ENCODE results near the gene KLK6. TPM values are rescaled to one million over a fixed set of nuclear protein-coding genes. Genes with fewer than 3 reads are reported as not detected.

The KLK6 gene
- not detected in 2 replicates for total RNA-seq

GRCh38 chr19:50969413-50969760, at the start of gene KLK6:
Gene KLK6 (minus strand): TSS chr19:50969591. CDS start chr19:50968104, 1,487 bp downstream.

GRCh38 chr19:51001515-51001914, 32.1 kb upstream of the KLK6 start, which contains the start of gene KLK8:
Gene KLK8 (minus strand): TSS chr19:51001604. CDS start chr19:51001167, 437 bp downstream.

GRCh38 chr19:50983625-50984292, 14.4 kb upstream of the KLK6 start, which contains the start of gene KLK7:
Gene KLK7 (minus strand): TSS chr19:50983917. CDS start chr19:50982399, 1,518 bp downstream.

GRCh38 chr19:50952910-50953309, 16.5 kb downstream of the KLK6 start, which contains the start of gene KLK5:
Gene KLK5 (minus strand): TSS chr19:50953038. CDS start chr19:50952657, 381 bp downstream.

GRCh38 chr19:50911206-50912101, 57.9 kb downstream of the KLK6 start, which contains the start of gene KLK4:
Gene KLK4 (minus strand): TSS chr19:50911395. CDS start chr19:50910738, 657 bp downstream.

Other genes starting within 250 kb of the KLK6 start
- gene SHANK1, start 249.8 kb downstream of the KLK6 start, total RNA-seq, result 7.3 and 8.6 TPM in 2 replicates
- gene CLEC11A, start 246.2 kb downstream of the KLK6 start, total RNA-seq, result 64.9 and 117 TPM in 2 replicates
- gene GPR32, start 199.1 kb downstream of the KLK6 start, total RNA-seq, result not detected in 2 replicates
- gene ACP4, start 179.2 kb downstream of the KLK6 start, total RNA-seq, result not detected in 2 replicates
- gene KLK1, start 145.8 kb downstream of the KLK6 start, total RNA-seq, result not detected in 2 replicates
- not detected in 2 replicates for gene KLK15, start 136.0 kb downstream of the KLK6 start, total RNA-seq
- not detected in 2 replicates for gene KLK3, start 114.7 kb downstream of the KLK6 start, total RNA-seq
- not detected in 2 replicates for gene KLK2, start 96.2 kb downstream of the KLK6 start, total RNA-seq
- gene KLK4, start 58.2 kb downstream of the KLK6 start, total RNA-seq, result not detected in 2 replicates
- gene KLK5, start 16.6 kb downstream of the KLK6 start, total RNA-seq, result not detected in 2 replicates
- gene KLK7, start 14.3 kb upstream of the KLK6 start, total RNA-seq, result not detected in 2 replicates
- not detected in 2 replicates for gene KLK8, start 32.0 kb upstream of the KLK6 start, total RNA-seq
- gene KLK10, start 50.1 kb upstream of the KLK6 start, total RNA-seq, result not detected in 2 replicates
- gene KLK11, start 57.0 kb upstream of the KLK6 start, total RNA-seq, result not detected in 2 replicates
- gene KLK12, start 65.4 kb upstream of the KLK6 start, total RNA-seq, result not detected in 2 replicates
- not detected in 2 replicates for gene KLK13, start 95.5 kb upstream of the KLK6 start, total RNA-seq
- 0.17 TPM in 1 of 2 replicates, not detected in the other for gene KLK14, start 113.3 kb upstream of the KLK6 start, total RNA-seq
- gene CTU1, start 138.8 kb upstream of the KLK6 start, total RNA-seq, result 6.8 and 12.9 TPM in 2 replicates
- not detected in 2 replicates for gene SIGLEC9, start 155.3 kb upstream of the KLK6 start, total RNA-seq
- gene SIGLEC7, start 172.7 kb upstream of the KLK6 start, total RNA-seq, result not detected in 2 replicates

Data from smooth muscle cell of trachea (primary cell).